HG02938 (cell line): ENCODE measurements around the gene NOD2.

Source experiments
- ATAC-seq: cut with Tn5 transposase; IDR thresholded peaks from one replicate; pipeline ENCODE4 v1.9.1; 2021; ENCODE audit warnings: mild to moderate bottlenecking, moderate library complexity; ENCODE audit not compliant: unreplicated experiment

NOD2 gene

GRCh38 chr16:50778284-50779163, 85.1 kb downstream of the NOD2 start:
- ATAC-seq: no peak

DNA sequence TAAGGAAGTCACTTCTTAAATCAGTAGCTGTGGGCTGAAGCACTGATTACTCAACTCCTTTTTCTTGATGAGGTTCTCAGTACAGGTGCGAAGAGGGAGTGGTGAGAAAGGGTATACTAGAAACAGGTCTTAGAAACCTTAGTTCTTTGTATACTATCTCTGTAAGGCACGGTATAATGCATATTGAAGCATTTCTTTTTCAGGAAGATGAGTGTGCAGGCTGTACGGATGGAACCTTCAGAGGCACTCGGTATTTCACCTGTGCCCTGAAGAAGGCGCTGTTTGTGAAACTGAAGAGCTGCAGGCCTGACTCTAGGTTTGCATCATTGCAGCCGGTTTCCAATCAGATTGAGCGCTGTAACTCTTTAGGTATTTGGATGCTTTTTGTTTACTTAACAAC, 87.6 kb downstream of the NOD2 start:
- ATAC-seq: no peak

GRCh38 chr16:50781518-50781917, 88.1 kb downstream of the NOD2 start:
- ATAC-seq: no peak
